Endodermal cell (in vitro differentiated cells): ENCODE measurements around the gene LRCH4. TPM values are rescaled to one million over a fixed set of nuclear protein-coding genes. Genes with fewer than 3 reads are reported as not detected.

Experiments
- DNase-seq: peaks from one replicate; pipeline ENCODE4 v3.0.0-alpha.2; 2017
- H3K27ac ChIP-seq: 2 replicates; pipeline ENCODE4 v1.5.1; 2013; ENCODE audit warnings: mild to moderate bottlenecking, low read depth, low read length, moderate library complexity
- H3K27me3 ChIP-seq: 2 replicates; pipeline ENCODE4 v1.6.1; 2013; ENCODE audit warnings: mild to moderate bottlenecking, low read length, moderate library complexity; ENCODE audit not compliant: insufficient read depth, control insufficient read depth, poor library complexity, severe bottlenecking
- H3K36me3 ChIP-seq: 2 replicates; pipeline ENCODE4 v1.7.0; 2013; ENCODE audit warnings: mild to moderate bottlenecking, low read length, moderate library complexity; ENCODE audit not compliant: control insufficient read depth, insufficient read depth
- H3K4me1 ChIP-seq: one replicate; pipeline ENCODE4 v1.7.0; 2013; ENCODE audit warnings: low read length; ENCODE audit not compliant: control insufficient read depth, insufficient read depth
- H3K4me3 ChIP-seq: 2 replicates; pipeline ENCODE4 v1.5.1; 2013; ENCODE audit warnings: mild to moderate bottlenecking, low read length, moderate library complexity
- H3K9ac ChIP-seq: 2 replicates; pipeline ENCODE4 v1.6.1; 2013; ENCODE audit warnings: mild to moderate bottlenecking, low read length, moderate library complexity; ENCODE audit not compliant: poor library complexity, severe bottlenecking; ENCODE audit errors: extremely low read depth
- H3K9me3 ChIP-seq: 2 replicates; pipeline ENCODE4 v1.6.1; 2013; ENCODE audit warnings: mild to moderate bottlenecking, low read length, moderate library complexity; ENCODE audit not compliant: control insufficient read depth
- H3K27ac Mint-ChIP-seq: 2 replicates; pipeline ENCODE4 v1.8.0; 2020; ENCODE audit warnings: mixed read lengths
- H3K27me3 Mint-ChIP-seq: 2 replicates; pipeline ENCODE4 v1.8.0; 2021; ENCODE audit warnings: mild to moderate bottlenecking, mixed read lengths; ENCODE audit not compliant: insufficient read depth
- H3K36me3 Mint-ChIP-seq: 2 replicates; pipeline ENCODE4 v1.8.0; 2020; ENCODE audit warnings: low read depth, mixed read lengths
- H3K4me1 Mint-ChIP-seq: 2 replicates; pipeline ENCODE4 v1.8.0; 2020; ENCODE audit warnings: mixed read lengths
- H3K4me3 Mint-ChIP-seq: 2 replicates; pipeline ENCODE4 v1.8.0; 2020; ENCODE audit warnings: mild to moderate bottlenecking, moderate library complexity, mixed read lengths
- H3K9me3 Mint-ChIP-seq: 2 replicates; pipeline ENCODE4 v1.8.0; 2020; ENCODE audit warnings: mild to moderate bottlenecking, mixed read lengths
- WGBS, 2 experiments: methylation state at CpG; one replicate each; pipeline versions ENCODE4 v1.1.5 to v1.1.7; 2013; ENCODE audit warnings: missing lambda C conversion rate in 2 of 2, mixed read lengths in 1 of 2; ENCODE audit not compliant: insufficient coverage in 1 of 2, insufficient read length in 1 of 2; 5-methylcytosine and 5-hydroxymethylcytosine counted together
- total RNA-seq, 2 donors: library from RNA; stranded (reverse); fragmentation: NEBNext Ultra II Directional in 1 of 2; extraction: Animal tissue kit (Norgen Biotek cat#: 25700) in 1 of 2; gene quantifications; 2 replicates in 1 of 2; 3 replicates in 1 of 2; pipeline ENCODE4 v1.2.1, GENCODE V29; 2021
- TF ChIP-seq, protein P1 (sequence below): fragments of 200-600 bp; sonication (generic); conservative IDR thresholded peaks from 2 replicates; pipeline ENCODE4 v1.5.0; 2021; ENCODE audit warnings: antibody characterized with exemption, mild to moderate bottlenecking

Gene LRCH4
- total RNA-seq, 2 donors from 2014 or later, result 49.4 to 56.0 TPM

DNA sequence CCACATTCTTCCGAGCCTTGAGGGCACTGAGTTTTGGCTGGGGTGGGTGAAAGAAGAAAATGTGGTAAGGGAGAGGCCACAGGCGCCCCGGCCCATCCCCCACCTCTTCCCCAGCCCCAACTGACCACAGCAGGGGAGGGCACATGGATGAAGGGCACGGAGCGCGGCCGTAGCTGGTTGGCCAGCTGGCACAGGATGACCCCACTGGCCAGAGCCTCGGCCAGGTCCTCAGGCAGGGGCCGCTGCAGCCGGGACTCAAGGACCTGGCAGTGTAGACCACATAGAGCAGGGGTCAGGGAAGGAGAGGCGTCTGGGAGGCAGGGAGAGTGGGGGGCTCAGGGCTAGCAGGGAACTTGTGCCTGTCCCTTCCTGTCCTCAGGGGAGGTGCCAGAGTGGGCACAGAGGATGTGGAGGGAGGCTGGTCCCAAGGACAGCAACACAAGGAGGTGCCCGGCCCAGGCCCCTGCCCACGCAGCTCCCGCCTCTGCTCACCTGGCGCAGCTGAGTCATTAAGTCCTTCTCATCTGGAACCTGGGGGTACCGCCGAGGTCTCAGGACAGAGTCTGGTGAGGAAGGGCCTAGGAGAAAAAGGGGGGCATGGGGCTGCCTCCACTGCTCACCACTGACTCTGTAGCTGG, 10.1 kb downstream of the LRCH4 start:
- Histone ChIP-seq H3K27ac (no peak overlapping the region), H3K36me3 (peaks cover 24% of the 10 kb centered on the region), H3K4me1 (peaks cover 4% of the 10 kb centered on the region), H3K27me3 (no peaks in the 10 kb centered on the region), H3K9me3 (no peaks in the 10 kb centered on the region), H3K9ac (no peak overlapping the region), H3K4me3 (no peak overlapping the region)
- no peaks in the 10 kb centered on the region for H3K9me3 Mint-ChIP-seq
- TF ChIP-seq, protein P1, sequence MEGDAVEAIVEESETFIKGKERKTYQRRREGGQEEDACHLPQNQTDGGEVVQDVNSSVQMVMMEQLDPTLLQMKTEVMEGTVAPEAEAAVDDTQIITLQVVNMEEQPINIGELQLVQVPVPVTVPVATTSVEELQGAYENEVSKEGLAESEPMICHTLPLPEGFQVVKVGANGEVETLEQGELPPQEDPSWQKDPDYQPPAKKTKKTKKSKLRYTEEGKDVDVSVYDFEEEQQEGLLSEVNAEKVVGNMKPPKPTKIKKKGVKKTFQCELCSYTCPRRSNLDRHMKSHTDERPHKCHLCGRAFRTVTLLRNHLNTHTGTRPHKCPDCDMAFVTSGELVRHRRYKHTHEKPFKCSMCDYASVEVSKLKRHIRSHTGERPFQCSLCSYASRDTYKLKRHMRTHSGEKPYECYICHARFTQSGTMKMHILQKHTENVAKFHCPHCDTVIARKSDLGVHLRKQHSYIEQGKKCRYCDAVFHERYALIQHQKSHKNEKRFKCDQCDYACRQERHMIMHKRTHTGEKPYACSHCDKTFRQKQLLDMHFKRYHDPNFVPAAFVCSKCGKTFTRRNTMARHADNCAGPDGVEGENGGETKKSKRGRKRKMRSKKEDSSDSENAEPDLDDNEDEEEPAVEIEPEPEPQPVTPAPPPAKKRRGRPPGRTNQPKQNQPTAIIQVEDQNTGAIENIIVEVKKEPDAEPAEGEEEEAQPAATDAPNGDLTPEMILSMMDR, result no peak
- H3K27ac Mint-ChIP-seq, result no peak overlapping the region
- H3K4me1 Mint-ChIP-seq, result peaks cover 9% of the 10 kb centered on the region
- H3K27me3 Mint-ChIP-seq, result no peaks in the 10 kb centered on the region
- peaks cover 29% of the 10 kb centered on the region for H3K36me3 Mint-ChIP-seq
- peak; percentile 49 for DNase-seq
- 92 to 93% methylated on average over 9 to 17 of the region's 17 CpGs for WGBS, 2 experiments
- no peak overlapping the region for H3K4me3 Mint-ChIP-seq

DNA sequence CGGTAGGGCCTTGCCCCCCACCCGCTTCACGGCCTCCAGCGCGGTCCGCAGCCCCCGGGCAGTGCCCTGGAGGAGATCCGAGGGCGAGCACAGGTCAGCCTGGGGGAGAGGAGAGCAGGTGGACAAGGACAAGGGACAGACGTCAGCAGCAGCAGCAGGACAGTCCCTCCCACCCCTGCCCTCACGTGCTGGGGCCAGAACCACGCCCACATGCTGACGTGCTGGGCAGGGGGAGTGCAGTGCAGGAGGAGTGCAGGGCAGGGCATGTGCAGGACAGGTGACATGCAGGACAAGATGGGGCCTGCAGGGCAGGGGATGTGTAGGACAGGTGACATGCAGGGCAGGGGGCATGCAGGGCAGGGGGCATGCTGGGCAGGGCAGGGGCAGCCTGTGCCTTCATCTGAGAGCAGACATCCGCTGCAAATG, 10.7 kb downstream of the LRCH4 start:
- Histone ChIP-seq H3K27ac (no peak overlapping the region), H3K4me3 (no peak overlapping the region), H3K9ac (no peak overlapping the region), H3K9me3 (no peaks in the 10 kb centered on the region), H3K4me1 (peaks cover 4% of the 10 kb centered on the region), H3K27me3 (no peaks in the 10 kb centered on the region), H3K36me3 (peaks cover 18% of the 10 kb centered on the region)
- no peaks in the 10 kb centered on the region for H3K27me3 Mint-ChIP-seq
- H3K9me3 Mint-ChIP-seq, result no peaks in the 10 kb centered on the region
- TF ChIP-seq, protein P1, result no peak
- peaks cover 29% of the 10 kb centered on the region for H3K36me3 Mint-ChIP-seq
- WGBS, 2 experiments, result 50 to 86% methylated on average over 2 to 14 of the region's 14 CpGs
- peak; percentile 61 for DNase-seq
- peaks cover 9% of the 10 kb centered on the region for H3K4me1 Mint-ChIP-seq
- no peak overlapping the region for H3K27ac Mint-ChIP-seq
- no peak overlapping the region for H3K4me3 Mint-ChIP-seq

DNA sequence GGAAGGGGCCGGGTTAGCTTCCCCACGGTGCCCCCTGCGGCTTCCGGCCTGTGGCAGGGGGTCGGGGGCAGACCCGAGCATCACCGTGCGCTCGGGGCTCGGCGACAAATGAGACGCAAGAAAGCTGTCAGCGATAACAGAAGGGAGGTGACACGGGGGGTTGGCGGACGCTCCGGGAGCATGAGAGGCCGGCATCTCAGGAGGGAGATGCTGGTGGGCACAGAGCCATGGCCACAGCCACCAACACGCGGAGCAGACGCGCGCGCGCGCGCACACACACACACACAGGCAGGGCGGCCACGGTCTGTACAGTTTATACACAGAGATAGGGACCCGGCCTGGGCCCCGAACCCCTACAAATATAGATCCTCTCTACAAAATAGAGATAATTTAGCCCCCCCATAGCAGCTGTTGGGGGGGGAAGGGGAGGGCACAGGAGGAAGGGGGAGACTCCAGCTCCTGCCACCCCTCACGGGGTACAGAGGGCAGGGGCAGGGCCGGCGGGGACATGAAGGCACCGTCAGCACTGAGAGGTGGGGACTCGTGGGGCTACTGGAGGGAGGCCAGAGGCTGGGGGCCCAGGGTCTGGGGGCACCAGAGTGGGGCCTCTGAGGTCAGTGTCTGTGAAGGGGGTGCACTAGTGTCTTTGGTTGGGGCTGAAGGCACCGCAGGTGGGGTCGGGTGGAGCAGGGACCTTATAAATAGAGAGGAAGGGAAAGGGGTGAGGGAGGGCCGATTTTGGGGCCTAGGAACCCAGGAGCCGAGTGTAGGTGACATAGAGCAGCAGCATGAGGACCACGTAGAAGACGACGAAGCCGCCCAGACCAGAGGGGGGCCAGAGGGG, 11.3 kb downstream of the LRCH4 start:
- 92 to 95% methylated on average over 14 to 44 of the region's 44 CpGs for WGBS, 2 experiments
- Histone ChIP-seq H3K9ac (no peak overlapping the region), H3K4me1 (peaks cover 4% of the 10 kb centered on the region), H3K36me3 (peaks cover 11% of the 10 kb centered on the region), H3K9me3 (no peaks in the 10 kb centered on the region), H3K4me3 (no peak overlapping the region), H3K27ac (no peak overlapping the region), H3K27me3 (no peaks in the 10 kb centered on the region)
- no peaks in the 10 kb centered on the region for H3K9me3 Mint-ChIP-seq
- H3K4me1 Mint-ChIP-seq, result peaks cover 9% of the 10 kb centered on the region
- H3K27me3 Mint-ChIP-seq, result no peaks in the 10 kb centered on the region
- H3K36me3 Mint-ChIP-seq, result peaks cover 29% of the 10 kb centered on the region
- TF ChIP-seq, protein P1, result no peak
- H3K27ac Mint-ChIP-seq, result no peak overlapping the region
- H3K4me3 Mint-ChIP-seq, result no peak overlapping the region
- no peak for DNase-seq
